Right atrium auricular region (tissue), 2 donors: ENCODE results near the gene CHN1. TPM values are rescaled to one million over a fixed set of nuclear protein-coding genes. Genes with fewer than 3 reads are reported as not detected.

Source experiments
- DNase-seq: peaks from one replicate; pipeline ENCODE4 v3.0.0-alpha.2; 2019; ENCODE audit warnings: low spot score
- H3K27ac ChIP-seq, 2 donors: fragments of 200-600 bp; sonication (generic); 1 replicate in 1 of 2; 2 replicates in 1 of 2; pipeline ENCODE4 v1.5.1; 2016 to 2019
- H3K27me3 ChIP-seq, 2 donors: fragments of 200-600 bp; sonication (generic); one replicate each; pipeline versions ENCODE4 v1.5.1 to v1.6.0; 2017 to 2019
- H3K36me3 ChIP-seq: fragments of 200-600 bp; sonication (generic); one replicate; pipeline ENCODE4 v1.5.1; 2016
- H3K4me1 ChIP-seq, 2 donors: fragments of 200-600 bp; sonication (generic); one replicate each; pipeline versions ENCODE4 v1.5.1 to v1.6.0; 2017 to 2019
- H3K4me3 ChIP-seq, 2 donors: fragments of 200-600 bp; sonication (generic); 1 replicate in 1 of 2; 2 replicates in 1 of 2; pipeline ENCODE4 v1.5.1; 2017 to 2019; ENCODE audit warnings: mild to moderate bottlenecking in 1 of 2, moderate library complexity in 1 of 2
- H3K9me3 ChIP-seq, 2 donors: fragments of 200-600 bp; sonication (generic); one replicate each; pipeline ENCODE4 v1.5.1; 2019
- CTCF ChIP-seq, 2 donors: fragments of 200-600 bp; sonication (generic); IDR thresholded peaks; one replicate each; pipeline ENCODE4 v1.5.1; 2019; ENCODE audit warnings: antibody characterized with exemption in 2 of 2
- total RNA-seq, 2 donors: library from RNA; depleted of rRNA; stranded (reverse); fragments of >200 nt; gene quantifications; one replicate each; pipeline ENCODE4 v1.1.0, GENCODE V29; 2016

The CHN1 gene
- total RNA-seq, 2 donors from 2014 or later: 4.1 to 9.3 TPM

- H3K36me3 ChIP-seq: no peaks in the 10 kb centered on the region
- no peak for DNase-seq
- H3K27ac ChIP-seq: no peak overlapping the region
- H3K4me1 ChIP-seq: no peaks in the 10 kb centered on the region
- H3K4me3 ChIP-seq: no peak overlapping the region
- no peaks in the 10 kb centered on the region for H3K9me3 ChIP-seq
- no peaks in the 10 kb centered on the region for H3K27me3 ChIP-seq
- TF ChIP-seq CTCF (IDR thresholded peaks at IDR 0.05): no peak
Measured at GRCh38 chr2:174784909-174785308, 220.3 kb downstream of the CHN1 start.

GRCh38 chr2:174784316-174784715, 220.9 kb downstream of the CHN1 start:
- no peaks in the 10 kb centered on the region for H3K27me3 ChIP-seq
- no peak overlapping the region for H3K27ac ChIP-seq
- H3K9me3 ChIP-seq: no peaks in the 10 kb centered on the region
- no peaks in the 10 kb centered on the region for H3K36me3 ChIP-seq
- peaks cover 0 to under 1% of the 10 kb centered on the region in 2 donors for H3K4me1 ChIP-seq
- no peak overlapping the region for H3K4me3 ChIP-seq
- no peak for TF ChIP-seq CTCF (IDR thresholded peaks at IDR 0.05)
- no peak for DNase-seq

GRCh38 chr2:174781996-174782395, 223.2 kb downstream of the CHN1 start:
- no peak overlapping the region for H3K27ac ChIP-seq
- no peaks in the 10 kb centered on the region for H3K36me3 ChIP-seq
- no peak overlapping the region for H3K4me3 ChIP-seq
- DNase-seq: no peak
- no peaks in the 10 kb centered on the region for H3K9me3 ChIP-seq
- H3K4me1 ChIP-seq: peaks cover 0 to 14% of the 10 kb centered on the region in 2 donors
- no peaks in the 10 kb centered on the region for H3K27me3 ChIP-seq
- no peak for TF ChIP-seq CTCF (IDR thresholded peaks at IDR 0.05)

GRCh38 chr2:174781298-174781697, 223.9 kb downstream of the CHN1 start:
- Histone ChIP-seq H3K27me3 (no peaks in the 10 kb centered on the region), H3K4me3 (no peak overlapping the region), H3K4me1 (peaks cover 0 to 14% of the 10 kb centered on the region in 2 donors), H3K9me3 (no peaks in the 10 kb centered on the region), H3K27ac (no peak overlapping the region), H3K36me3 (no peaks in the 10 kb centered on the region)
- DNase-seq: no peak
- no peak for TF ChIP-seq CTCF (IDR thresholded peaks at IDR 0.05)

GRCh38 chr2:174780856-174781255, 224.3 kb downstream of the CHN1 start:
- H3K27ac ChIP-seq: no peak overlapping the region
- H3K9me3 ChIP-seq: no peaks in the 10 kb centered on the region
- no peaks in the 10 kb centered on the region for H3K27me3 ChIP-seq
- peaks cover 0 to 14% of the 10 kb centered on the region in 2 donors for H3K4me1 ChIP-seq
- H3K4me3 ChIP-seq: no peak overlapping the region
- TF ChIP-seq CTCF (IDR thresholded peaks at IDR 0.05): no peak
- DNase-seq: no peak
- H3K36me3 ChIP-seq: no peaks in the 10 kb centered on the region

GRCh38 chr2:174780191-174780840, 224.9 kb downstream of the CHN1 start:
- Histone ChIP-seq H3K27ac (no peak overlapping the region), H3K27me3 (no peaks in the 10 kb centered on the region), H3K4me1 (peaks cover 0 to 14% of the 10 kb centered on the region in 2 donors), H3K36me3 (no peaks in the 10 kb centered on the region), H3K4me3 (no peak overlapping the region), H3K9me3 (no peaks in the 10 kb centered on the region)
- no peak for DNase-seq
- TF ChIP-seq CTCF (IDR thresholded peaks at IDR 0.05): no peak
